ENCODE data around the gene RIMBP2.

RIMBP2 gene

DNA sequence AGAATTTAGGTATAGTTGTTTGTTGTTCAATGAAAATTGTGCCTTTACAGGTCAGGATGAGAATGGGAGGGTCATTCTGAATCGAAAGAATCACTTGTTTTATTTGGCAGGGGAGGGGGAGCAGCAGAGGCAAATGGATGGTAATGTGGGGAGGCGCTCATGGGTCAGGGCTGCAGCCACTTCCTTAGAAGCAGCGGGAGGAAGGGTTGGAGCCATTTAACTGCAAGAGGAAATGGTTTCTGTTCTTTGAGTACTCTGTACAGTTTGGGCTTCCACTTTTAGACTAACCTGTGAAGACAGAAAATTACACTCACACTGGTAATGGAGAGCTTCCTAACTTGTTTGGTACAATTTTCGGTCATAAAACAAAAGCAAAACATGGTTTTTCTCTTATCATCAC lies 321.2 kb downstream of the RIMBP2 start:
- DNase-seq, result no peak

DNA sequence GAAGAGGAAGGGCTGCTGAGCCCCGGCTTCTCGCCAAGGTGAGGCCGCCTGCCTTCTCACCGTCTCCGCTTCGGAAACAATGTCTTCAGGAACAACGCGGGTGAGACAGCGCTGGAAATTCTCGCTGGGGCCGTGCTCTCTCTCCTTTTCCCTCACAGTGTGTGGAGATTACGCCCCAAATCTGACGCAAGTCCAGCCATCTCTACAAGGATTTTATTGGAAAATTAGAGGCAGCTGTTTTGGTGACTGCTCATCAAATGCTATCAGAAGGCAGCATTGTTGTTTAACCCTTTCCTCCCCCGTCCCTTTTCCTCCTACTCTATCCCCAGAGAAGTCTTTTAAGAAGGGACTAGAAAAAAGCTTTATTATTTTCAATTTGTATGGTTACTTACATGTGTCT lies 324.9 kb downstream of the RIMBP2 start:
- DNase-seq, result no peak

DNA sequence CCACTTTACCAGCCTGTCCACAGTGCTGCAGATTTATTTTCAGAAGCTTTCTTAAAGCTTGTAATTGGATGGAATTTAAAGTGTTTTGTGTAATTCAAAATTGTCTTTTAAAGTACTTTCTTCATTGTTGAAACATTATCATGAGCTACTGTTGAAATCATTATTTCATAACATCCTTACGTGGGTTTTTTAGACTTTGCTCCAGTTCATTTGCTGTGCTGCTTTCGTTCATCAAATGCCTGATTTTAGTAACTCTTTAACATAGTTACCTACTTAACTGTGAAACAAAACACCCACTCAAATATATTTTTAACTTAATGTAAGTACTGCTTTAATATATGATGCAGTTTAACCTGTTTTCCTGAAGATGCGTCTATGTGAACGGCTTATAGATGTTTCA lies 330.9 kb downstream of the RIMBP2 start:
- DNase-seq, result no peak

DNA sequence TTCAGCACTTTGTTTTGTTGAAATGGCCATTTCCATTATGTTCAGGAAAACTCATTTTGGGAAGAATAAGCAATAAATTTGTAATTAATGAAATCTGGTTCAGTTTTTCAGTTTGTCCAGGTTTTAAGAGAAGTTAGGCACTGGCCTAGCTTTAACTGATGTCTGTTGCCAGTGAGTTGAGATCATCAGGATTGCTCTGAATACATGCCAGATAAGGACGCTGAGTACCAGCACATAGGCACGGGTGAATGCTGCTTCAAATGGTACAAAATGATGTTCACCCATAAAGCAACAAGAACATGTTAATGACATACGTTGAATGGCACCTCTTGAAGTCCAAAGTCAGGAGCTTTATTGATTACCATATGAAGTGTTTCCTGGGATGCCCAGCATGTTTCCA lies 331.9 kb downstream of the RIMBP2 start:
- DNase-seq, result no peak

GRCh38 chr12:130382818-130383217 lies 333.3 kb downstream of the RIMBP2 start:
- no peak for DNase-seq

GRCh38 chr12:130375296-130376287 lies 340.5 kb downstream of the RIMBP2 start:
- DNase-seq, result no peak

DNA sequence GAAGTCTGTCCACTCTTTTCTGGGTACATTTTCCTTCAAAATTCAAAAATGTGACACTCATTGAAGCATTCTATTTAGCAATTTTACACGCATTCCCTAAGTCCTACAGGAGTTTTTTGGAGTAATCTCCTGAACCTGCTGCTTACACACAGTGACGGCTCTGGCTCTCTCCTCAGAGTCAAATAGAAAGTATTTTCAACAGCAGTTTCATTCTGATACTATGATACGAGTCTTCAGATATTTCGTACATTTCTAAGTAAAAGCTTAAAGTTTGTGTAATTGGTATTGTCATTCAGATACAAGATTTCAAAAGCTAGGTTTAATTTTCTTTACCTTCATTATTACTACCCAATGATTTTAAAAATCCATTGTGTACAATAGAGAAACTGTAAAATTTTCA lies 342.0 kb downstream of the RIMBP2 start:
- no peak for DNase-seq

- DNase-seq, result no peak
Observed at GRCh38 chr12:130372936-130373335, 343.2 kb downstream of the RIMBP2 start.

- DNase-seq, result no peak
Observed at GRCh38 chr12:130371296-130371695, 344.8 kb downstream of the RIMBP2 start.

GRCh38 chr12:130369816-130370215 lies 346.3 kb downstream of the RIMBP2 start:
- DNase-seq, result no peak

DNA sequence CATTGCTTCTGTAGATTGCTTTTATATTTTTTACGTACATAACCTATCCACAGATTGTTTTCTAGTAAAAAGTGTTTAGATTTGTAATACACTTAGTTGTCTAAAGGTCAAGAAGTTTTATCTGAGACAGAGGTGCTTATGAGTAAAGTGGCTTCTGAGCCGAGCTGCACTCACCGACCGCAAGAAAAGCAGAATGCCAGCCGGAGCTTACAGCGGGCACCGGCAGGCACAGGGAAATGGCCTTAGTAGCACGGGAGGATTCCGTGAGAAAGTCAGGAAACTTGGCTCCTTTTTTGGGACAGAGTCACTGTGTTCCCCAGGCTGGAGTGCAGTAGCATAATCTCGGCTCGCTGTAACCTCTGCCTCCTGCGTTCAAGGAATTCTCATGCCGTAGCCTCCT lies 348.6 kb downstream of the RIMBP2 start:
- no peak for DNase-seq

DNA sequence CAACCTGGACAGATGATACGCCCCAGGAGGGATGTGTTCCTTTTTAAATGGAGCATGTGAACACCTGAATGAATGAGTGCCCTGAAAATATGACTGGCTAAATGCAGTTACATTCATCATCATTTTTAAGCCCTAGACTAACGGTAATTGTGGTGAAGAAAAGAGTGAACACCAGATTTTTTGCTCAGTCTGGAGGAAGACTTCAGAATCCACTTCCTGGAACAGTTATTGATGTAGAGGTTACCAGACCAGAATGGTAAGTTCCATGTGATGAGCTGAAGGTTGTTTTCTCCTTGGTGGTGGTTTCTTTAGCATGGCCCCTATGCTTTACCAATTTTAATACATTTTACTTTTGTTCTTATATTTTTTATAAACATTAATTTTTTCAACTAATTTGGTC lies 349.1 kb downstream of the RIMBP2 start:
- no peak for DNase-seq

DNA sequence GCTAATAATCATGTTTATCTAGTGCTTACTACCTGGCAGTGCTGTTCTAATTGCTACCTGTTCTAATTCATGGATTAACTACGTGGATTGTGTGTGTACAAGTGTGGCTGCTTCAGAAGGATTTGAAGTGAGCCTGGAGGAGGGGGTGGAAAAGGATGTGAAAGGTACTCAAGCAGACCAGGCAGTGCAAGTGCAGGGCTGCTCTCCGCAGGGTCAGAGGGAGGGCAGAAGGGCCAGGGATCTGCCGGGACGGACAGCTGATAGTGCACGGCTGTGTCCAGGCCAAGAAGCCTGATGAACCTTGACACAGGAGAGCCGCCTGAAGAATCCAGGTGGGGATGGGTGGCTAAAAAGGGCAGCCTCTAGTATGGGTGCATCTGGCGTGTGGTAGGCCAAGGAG lies 349.9 kb downstream of the RIMBP2 start:
- DNase-seq, result no peak

DNA sequence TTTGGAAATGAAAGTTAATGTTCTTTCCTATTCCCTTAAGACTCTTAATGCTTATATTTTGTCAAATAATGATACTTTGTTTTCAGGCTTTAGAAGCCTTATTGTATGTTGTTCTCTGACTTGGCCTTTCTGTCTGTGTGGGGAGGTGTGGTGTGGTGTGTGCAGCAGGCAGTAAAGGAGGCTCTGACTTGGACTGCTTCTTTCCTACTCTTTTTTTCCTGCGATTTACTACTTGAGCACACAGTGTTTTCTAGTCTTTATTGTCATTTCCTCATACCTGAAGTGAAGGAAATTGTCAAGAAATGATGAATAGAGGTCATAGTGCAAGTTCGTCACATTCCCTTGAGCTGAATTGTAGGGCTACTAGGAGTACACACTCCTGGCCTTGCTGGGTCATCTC lies 351.5 kb downstream of the RIMBP2 start:
- no peak for DNase-seq

GRCh38 chr12:130362060-130362459 lies 354.0 kb downstream of the RIMBP2 start:
- DNase-seq, result no peak

GRCh38 chr12:130357729-130358330 lies 358.3 kb downstream of the RIMBP2 start:
- no peak for DNase-seq

DNA sequence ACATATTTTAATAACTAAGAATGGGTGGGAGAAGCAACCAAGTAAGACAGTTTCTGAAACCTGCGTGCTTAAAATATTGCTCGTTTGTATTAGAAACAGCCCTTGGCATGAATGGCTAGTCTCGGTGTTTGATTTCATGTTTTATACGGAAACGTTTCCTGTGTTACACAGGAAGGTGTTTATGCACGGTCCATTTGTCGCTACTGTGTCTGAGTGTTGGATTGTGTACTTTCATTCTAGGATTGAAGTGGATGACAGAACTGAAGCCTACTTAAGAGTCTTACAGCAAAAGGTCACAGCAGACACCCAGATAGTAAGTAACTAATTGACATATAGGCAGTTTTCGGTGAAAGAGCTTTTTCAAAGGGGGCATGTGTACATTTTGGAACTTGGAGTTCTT lies 358.9 kb downstream of the RIMBP2 start:
- DNase-seq, result no peak

DNA sequence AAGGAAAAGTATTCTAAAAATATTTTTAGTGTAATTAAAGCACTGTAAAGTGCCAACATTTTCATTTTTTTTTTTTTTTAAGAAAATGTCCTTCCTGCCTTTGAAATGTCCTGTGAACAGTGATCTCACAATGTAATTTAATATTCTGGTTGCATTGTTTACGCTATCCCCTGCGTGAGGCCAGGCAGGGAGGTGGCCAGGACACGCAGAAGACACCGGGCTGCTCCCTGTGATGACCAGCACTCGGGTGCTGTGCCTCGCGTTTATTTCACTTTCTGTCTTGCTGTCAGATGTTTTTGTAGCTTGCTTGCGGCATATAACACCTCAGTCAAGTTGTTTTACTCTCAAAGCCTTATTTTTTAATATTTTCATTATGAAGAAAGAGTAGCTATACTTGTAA lies 359.9 kb downstream of the RIMBP2 start:
- DNase-seq, result no peak

DNA sequence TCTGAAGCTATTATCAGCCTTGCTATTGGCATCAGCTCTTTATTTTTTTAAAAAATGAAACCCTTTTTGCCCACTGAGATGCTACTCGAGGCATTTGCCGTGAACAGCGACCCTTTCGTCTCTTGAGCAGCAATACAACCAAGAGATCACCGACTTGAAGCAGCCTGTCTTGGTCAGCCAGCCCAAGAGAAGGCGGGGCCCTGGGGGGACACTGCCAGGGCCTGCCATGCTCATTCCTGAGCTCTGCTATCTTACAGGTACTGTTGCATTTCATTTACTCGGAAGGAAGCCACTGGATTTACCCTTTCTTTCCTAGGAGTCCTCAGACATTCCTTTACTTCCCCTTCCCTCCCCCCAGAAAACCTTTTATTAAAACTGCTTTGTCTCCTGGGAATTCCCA lies 361.7 kb downstream of the RIMBP2 start:
- no peak for DNase-seq

GRCh38 chr12:130353081-130353480 lies 363.0 kb downstream of the RIMBP2 start:
- no peak for DNase-seq

DNA sequence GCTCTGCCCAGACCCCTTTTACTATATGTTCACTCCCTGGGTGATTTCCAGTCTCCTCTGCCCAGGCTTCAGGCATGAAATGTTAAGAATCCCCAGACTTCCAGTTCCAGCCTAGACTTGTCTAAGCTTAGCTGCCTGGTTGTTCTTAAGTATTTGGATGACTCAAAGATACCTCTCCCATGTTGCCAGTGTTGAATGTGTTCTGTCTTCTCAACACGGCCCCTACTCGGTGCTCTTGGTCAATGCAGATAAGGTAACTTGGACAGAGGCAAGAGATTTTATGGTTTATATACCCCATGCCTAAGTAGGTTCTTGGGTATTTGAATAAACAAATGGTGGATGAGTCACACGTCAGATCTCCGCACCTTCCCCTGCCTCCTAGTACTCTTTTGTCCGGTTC lies 364.8 kb downstream of the RIMBP2 start:
- no peak for DNase-seq

- DNase-seq, result no peak
Observed at GRCh38 chr12:130350715-130351114, 365.4 kb downstream of the RIMBP2 start.

DNA sequence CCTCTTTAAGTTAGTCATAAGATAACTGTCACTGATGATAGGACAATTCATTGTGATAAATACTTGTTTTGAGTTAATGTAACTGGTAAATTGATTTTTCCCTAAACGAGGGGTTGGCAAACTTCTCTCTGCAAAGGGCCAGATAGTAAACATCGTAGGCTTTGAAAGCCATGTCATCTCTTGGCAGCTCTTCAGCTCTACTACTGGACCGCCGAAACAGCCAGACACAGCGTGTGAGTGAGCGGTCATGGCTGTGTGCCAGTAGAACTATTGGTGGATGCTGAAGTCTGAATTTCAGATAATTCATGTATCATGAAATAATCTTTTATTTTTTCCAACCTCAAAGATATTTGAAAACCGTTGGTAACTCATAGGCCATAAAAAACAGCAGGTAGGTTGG lies 368.5 kb downstream of the RIMBP2 start:
- DNase-seq, result no peak
